HL-60 (cell line): ENCODE results near the gene HTT-AS.

ENCODE experiments used
- POLR2AphosphoS5 ChIP-seq: IDR thresholded peaks from 2 replicates; pipeline ENCODE4 v1.6.1; 2012; ENCODE audit warnings: low read depth
- TF ChIP-seq, protein P1 (sequence below): IDR thresholded peaks from one replicate; pipeline ENCODE4 v1.5.1; 2011; ENCODE audit warnings: low read length, control low read depth, inconsistent platforms; ENCODE audit not compliant: insufficient read depth

- TF ChIP-seq, protein P1, sequence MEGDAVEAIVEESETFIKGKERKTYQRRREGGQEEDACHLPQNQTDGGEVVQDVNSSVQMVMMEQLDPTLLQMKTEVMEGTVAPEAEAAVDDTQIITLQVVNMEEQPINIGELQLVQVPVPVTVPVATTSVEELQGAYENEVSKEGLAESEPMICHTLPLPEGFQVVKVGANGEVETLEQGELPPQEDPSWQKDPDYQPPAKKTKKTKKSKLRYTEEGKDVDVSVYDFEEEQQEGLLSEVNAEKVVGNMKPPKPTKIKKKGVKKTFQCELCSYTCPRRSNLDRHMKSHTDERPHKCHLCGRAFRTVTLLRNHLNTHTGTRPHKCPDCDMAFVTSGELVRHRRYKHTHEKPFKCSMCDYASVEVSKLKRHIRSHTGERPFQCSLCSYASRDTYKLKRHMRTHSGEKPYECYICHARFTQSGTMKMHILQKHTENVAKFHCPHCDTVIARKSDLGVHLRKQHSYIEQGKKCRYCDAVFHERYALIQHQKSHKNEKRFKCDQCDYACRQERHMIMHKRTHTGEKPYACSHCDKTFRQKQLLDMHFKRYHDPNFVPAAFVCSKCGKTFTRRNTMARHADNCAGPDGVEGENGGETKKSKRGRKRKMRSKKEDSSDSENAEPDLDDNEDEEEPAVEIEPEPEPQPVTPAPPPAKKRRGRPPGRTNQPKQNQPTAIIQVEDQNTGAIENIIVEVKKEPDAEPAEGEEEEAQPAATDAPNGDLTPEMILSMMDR, result no peak
- no peak for TF ChIP-seq POLR2AphosphoS5
These were observed 38.0 kb downstream of the HTT-AS start for GRCh38 chr4:3036131-3036952.
